Loucy (cell line): Measurements from ENCODE around the gene SKP2.

Experiments
- H2AFZ ChIP-seq: fragments of 200-600 bp; sonication (generic); 2 replicates; pipeline ENCODE4 v1.6.0; 2016; ENCODE audit warnings: antibody characterized with exemption, mild to moderate bottlenecking, low read length, moderate library complexity
- H3F3A ChIP-seq: fragments of 200-600 bp; 2 replicates; pipeline ENCODE4 v1.6.0; 2016; ENCODE audit warnings: antibody characterized with exemption, low read depth, mild to moderate bottlenecking
- H3K27me3 ChIP-seq: fragments of 200-600 bp; sonication (generic); 2 replicates; pipeline ENCODE4 v1.6.1; 2014; ENCODE audit warnings: low read length, mild to moderate bottlenecking; ENCODE audit not compliant: insufficient read depth, poor library complexity, severe bottlenecking
- H3K36me3 ChIP-seq: fragments of 200-600 bp; sonication (generic); 2 replicates; pipeline ENCODE4 v1.6.1; 2016; ENCODE audit warnings: low read length; ENCODE audit not compliant: insufficient read depth
- H3K4me1 ChIP-seq: fragments of 200-600 bp; sonication (generic); 2 replicates; pipeline ENCODE4 v1.5.1; 2014; ENCODE audit warnings: low read length, mild to moderate bottlenecking; ENCODE audit not compliant: insufficient read depth, poor library complexity, severe bottlenecking
- H3K4me2 ChIP-seq: fragments of 200-600 bp; sonication (generic); 2 replicates; pipeline ENCODE4 v1.6.0; 2014; ENCODE audit warnings: antibody characterized with exemption, low read length, low read depth, mild to moderate bottlenecking; ENCODE audit not compliant: poor library complexity, severe bottlenecking
- H3K4me3 ChIP-seq: fragments of 200-600 bp; sonication (generic); 2 replicates; pipeline ENCODE4 v1.5.1; 2014; ENCODE audit warnings: low read length, mild to moderate bottlenecking, mixed read lengths; ENCODE audit not compliant: poor library complexity, severe bottlenecking
- H3K79me2 ChIP-seq: fragments of 200-600 bp; sonication (generic); 2 replicates; pipeline ENCODE4 v1.6.1; 2014; ENCODE audit warnings: low read length; ENCODE audit not compliant: insufficient read depth
- H3K9ac ChIP-seq: fragments of 200-600 bp; sonication (generic); 2 replicates; pipeline ENCODE4 v1.6.0; 2014; ENCODE audit warnings: mild to moderate bottlenecking, low read depth, low read length, moderate library complexity; ENCODE audit not compliant: poor library complexity, severe bottlenecking
- H3K9me2 ChIP-seq: fragments of 200-600 bp; sonication (generic); replicated peaks from 2 replicates; pipeline ENCODE4 v1.6.1; 2016; ENCODE audit warnings: low read depth, low read length, mixed read lengths
- H3K9me3 ChIP-seq: fragments of 200-600 bp; sonication (generic); 2 replicates; pipeline ENCODE4 v1.6.1; 2014; ENCODE audit warnings: mild to moderate bottlenecking, antibody characterized with exemption, low read length, low read depth; ENCODE audit not compliant: insufficient read depth
- H4K20me1 ChIP-seq: fragments of 200-600 bp; sonication (generic); 2 replicates; pipeline ENCODE4 v1.6.0; 2014; ENCODE audit warnings: antibody characterized with exemption, low read length, mild to moderate bottlenecking; ENCODE audit not compliant: insufficient read depth, poor library complexity, severe bottlenecking
- EZH2phosphoT487 ChIP-seq: fragments of 200-600 bp; IDR thresholded peaks from 2 replicates; pipeline ENCODE4 v1.6.1; 2018; ENCODE audit warnings: antibody characterized with exemption, mild to moderate bottlenecking, moderate library complexity, borderline replicate concordance
- TF ChIP-seq, protein P1 (sequence below): fragments of 200-600 bp; sonication (generic); conservative IDR thresholded peaks from 2 replicates; pipeline ENCODE4 v1.5.1; 2014; ENCODE audit warnings: mild to moderate bottlenecking, antibody characterized with exemption, low read length

SKP2 gene

DNA sequence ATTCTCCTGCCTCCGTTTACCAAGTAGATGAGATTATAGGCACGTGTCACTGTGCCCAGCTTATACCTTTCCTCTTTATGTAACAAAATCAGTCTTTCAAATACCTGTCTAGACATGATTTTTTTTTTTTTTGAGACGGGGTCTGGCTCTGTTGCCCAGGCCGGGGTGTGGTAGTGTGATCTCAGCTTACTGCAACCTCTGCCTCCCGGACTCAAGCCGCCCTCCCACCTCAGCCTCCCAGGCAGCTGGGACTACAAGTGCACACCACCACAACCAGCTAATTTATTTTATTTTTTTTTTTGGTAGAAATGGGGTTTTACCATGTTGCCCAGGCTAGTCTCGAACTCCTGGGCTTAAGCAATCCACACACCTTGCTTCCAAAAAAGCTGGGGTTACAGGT lies 76.6 kb downstream of the SKP2 start:
- H3K27me3 ChIP-seq = no peaks in the 10 kb centered on the region
- peaks cover 26% of the 10 kb centered on the region; the same call in 1 of the 2 replicates for H3K36me3 ChIP-seq
- H3K4me2 ChIP-seq = no peak overlapping the region
- H3K9me3 ChIP-seq = no peaks in the 10 kb centered on the region
- peaks cover 11% of the 10 kb centered on the region; the same call in 1 of the 2 replicates for H3K79me2 ChIP-seq
- no peaks in the 10 kb centered on the region for H4K20me1 ChIP-seq
- no peak overlapping the region for H3K9ac ChIP-seq
- H3F3A ChIP-seq = no peaks in the 10 kb centered on the region
- TF ChIP-seq EZH2phosphoT487 = no peak
- TF ChIP-seq, protein P1, sequence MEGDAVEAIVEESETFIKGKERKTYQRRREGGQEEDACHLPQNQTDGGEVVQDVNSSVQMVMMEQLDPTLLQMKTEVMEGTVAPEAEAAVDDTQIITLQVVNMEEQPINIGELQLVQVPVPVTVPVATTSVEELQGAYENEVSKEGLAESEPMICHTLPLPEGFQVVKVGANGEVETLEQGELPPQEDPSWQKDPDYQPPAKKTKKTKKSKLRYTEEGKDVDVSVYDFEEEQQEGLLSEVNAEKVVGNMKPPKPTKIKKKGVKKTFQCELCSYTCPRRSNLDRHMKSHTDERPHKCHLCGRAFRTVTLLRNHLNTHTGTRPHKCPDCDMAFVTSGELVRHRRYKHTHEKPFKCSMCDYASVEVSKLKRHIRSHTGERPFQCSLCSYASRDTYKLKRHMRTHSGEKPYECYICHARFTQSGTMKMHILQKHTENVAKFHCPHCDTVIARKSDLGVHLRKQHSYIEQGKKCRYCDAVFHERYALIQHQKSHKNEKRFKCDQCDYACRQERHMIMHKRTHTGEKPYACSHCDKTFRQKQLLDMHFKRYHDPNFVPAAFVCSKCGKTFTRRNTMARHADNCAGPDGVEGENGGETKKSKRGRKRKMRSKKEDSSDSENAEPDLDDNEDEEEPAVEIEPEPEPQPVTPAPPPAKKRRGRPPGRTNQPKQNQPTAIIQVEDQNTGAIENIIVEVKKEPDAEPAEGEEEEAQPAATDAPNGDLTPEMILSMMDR = no peak
- H3K4me3 ChIP-seq = no peak overlapping the region
- H2AFZ ChIP-seq = no peak overlapping the region
- peaks cover 7% of the 10 kb centered on the region for H3K4me1 ChIP-seq
- H3K9me2 ChIP-seq = no peaks in the 10 kb centered on the region

DNA sequence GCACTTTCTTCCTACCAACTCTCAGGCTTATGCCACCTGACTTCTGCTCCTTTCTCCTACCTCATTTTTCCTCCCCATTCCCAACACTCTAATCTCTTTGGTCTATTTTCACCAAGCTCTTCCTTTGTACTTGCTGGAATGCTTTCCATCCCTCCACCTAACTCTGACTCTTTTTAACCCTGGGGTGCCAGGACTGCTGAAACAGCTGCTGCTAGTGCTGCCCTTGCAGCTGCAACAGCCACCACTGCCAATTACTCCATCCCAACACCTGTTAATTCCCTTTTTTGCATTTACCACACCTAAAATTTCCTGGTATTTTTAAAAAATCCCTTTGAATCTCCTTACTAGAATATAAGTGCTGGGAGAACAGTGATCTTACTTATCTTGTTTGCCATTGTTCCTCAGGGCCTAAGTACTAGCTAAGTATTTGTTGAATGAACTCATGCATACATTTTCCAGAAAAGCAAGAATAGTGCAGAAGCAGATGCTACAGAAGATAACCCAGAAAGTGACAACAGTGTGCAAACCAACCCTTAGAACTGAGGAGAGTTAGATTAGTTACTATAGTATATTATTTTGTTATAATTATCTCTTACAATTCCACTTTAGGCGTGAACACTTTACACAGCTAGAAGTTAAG lies 78.4 kb downstream of the SKP2 start:
- no peak overlapping the region for H2AFZ ChIP-seq
- H4K20me1 ChIP-seq = no peaks in the 10 kb centered on the region
- no peak overlapping the region for H3K4me3 ChIP-seq
- no peaks in the 10 kb centered on the region for H3K27me3 ChIP-seq
- H3K9me3 ChIP-seq = no peaks in the 10 kb centered on the region
- H3K79me2 ChIP-seq = peaks cover 13% of the 10 kb centered on the region; the same call in 1 of the 2 replicates
- H3F3A ChIP-seq = no peaks in the 10 kb centered on the region
- TF ChIP-seq, protein P1 = no peak
- no peak for TF ChIP-seq EZH2phosphoT487
- H3K4me1 ChIP-seq = peaks cover 7% of the 10 kb centered on the region
- peaks cover 12% of the 10 kb centered on the region; the same call in 1 of the 2 replicates for H3K36me3 ChIP-seq
- H3K4me2 ChIP-seq = peak overlapping the region; percentile 12
- no peak overlapping the region for H3K9ac ChIP-seq
- H3K9me2 ChIP-seq = no peaks in the 10 kb centered on the region

DNA sequence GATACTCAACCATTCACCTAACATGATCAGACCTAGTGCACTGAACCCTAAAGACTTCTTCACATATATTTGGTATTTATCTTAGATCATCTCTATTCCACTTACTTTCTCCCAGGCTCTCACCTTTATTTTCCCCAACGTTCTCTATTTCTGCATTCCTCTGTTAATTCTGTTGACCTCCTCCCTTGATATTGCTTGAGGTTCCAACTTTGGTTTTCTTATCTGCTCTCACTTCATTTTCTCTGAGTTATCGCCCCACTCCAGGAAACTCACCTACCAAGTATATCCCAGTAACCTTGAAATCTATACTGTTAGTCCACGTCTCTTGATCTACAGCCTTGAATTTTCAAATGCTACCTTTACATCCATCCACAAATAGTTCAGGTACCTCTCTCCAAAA lies 80.6 kb downstream of the SKP2 start:
- no peak overlapping the region for H3K4me2 ChIP-seq
- no peak overlapping the region for H3K4me3 ChIP-seq
- H3K9ac ChIP-seq = no peak overlapping the region
- H4K20me1 ChIP-seq = peaks cover 4% of the 10 kb centered on the region
- H3K79me2 ChIP-seq = peaks cover 24% of the 10 kb centered on the region; the same call in 1 of the 2 replicates
- H3K9me2 ChIP-seq = no peaks in the 10 kb centered on the region
- no peaks in the 10 kb centered on the region for H3K36me3 ChIP-seq
- no peaks in the 10 kb centered on the region for H3K9me3 ChIP-seq
- no peak for TF ChIP-seq EZH2phosphoT487
- TF ChIP-seq, protein P1 = no peak
- H3K4me1 ChIP-seq = peaks cover 21% of the 10 kb centered on the region
- H3K27me3 ChIP-seq = no peaks in the 10 kb centered on the region
- no peak overlapping the region for H2AFZ ChIP-seq
- H3F3A ChIP-seq = no peaks in the 10 kb centered on the region
